GM12801 (cell line): ENCODE measurements around the gene NPNT.

Source experiments
- TF ChIP-seq, protein P1 (sequence below): IDR thresholded peaks from one replicate; pipeline ENCODE4 v1.5.1; 2011; ENCODE audit warnings: control low read depth; ENCODE audit not compliant: insufficient read length; ENCODE audit errors: extremely low read depth

Gene NPNT

DNA sequence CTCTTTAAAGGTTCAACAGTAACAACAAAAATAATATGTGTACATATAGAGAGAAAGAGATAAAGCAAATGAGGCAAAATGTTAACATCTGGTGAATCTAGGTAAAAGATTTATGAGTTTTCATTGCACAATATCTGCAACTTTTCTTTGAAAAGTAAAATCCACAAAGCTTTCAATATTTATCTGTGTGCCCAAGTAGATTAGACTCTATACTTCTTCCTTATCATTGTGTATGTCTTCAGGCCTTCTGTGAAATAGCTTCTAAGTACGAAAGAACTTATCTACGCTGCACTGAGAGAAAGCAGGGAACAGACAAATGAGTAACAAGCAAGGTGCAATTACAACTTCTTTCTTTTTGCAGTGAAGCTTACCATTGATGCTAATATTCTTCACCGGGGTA is 81.6 kb downstream of the NPNT start:
- TF ChIP-seq, protein P1, sequence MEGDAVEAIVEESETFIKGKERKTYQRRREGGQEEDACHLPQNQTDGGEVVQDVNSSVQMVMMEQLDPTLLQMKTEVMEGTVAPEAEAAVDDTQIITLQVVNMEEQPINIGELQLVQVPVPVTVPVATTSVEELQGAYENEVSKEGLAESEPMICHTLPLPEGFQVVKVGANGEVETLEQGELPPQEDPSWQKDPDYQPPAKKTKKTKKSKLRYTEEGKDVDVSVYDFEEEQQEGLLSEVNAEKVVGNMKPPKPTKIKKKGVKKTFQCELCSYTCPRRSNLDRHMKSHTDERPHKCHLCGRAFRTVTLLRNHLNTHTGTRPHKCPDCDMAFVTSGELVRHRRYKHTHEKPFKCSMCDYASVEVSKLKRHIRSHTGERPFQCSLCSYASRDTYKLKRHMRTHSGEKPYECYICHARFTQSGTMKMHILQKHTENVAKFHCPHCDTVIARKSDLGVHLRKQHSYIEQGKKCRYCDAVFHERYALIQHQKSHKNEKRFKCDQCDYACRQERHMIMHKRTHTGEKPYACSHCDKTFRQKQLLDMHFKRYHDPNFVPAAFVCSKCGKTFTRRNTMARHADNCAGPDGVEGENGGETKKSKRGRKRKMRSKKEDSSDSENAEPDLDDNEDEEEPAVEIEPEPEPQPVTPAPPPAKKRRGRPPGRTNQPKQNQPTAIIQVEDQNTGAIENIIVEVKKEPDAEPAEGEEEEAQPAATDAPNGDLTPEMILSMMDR, result no peak

DNA sequence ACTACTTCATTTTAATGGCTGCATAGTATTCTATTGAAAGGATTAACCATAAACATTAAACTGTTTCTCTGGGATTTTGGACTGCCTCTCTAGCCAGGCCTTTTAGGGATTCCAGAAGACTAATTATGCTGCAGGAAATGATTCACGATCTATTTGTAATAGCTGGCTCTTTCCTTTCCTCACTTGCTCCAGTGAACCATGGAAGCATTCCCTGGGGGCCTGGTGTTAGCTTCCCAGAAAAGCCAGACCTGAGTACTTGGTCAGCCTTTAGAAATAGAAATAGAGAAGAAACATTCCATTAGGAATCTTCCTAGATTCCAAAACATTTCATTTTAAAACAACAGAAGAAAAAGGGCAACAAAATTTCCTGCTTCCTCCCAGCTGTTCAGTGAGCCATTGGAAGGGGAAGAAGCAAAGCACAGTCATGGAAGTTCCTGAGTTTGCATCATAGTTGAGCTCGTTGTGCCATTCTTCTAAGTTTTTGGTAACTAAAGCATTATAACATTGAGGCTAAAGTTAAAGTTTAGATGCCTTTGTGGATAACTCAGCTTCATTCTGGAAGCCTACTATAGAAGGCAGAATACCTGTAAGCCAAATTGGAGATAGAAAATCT is 83.5 kb downstream of the NPNT start:
- TF ChIP-seq, protein P1, result no peak

DNA sequence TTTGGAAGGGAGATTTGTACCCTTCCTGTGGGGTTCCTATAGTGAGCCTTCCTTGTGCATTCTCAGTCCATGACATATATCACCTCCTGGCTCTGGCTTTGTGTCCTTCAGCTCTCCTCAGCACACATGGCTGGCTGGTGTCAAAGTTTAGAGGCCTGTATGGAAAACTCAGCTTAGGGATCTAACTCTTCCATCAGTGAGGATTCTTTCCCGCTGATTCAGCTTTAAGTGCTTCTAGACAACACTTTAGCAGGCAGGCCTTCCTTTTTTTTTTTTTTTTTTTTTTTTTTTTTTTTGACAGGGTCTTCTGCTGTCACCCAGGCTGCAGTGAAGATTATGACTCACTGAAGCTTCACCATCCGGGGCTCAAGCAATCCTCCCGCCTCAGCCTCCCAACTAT is 84.2 kb downstream of the NPNT start:
- TF ChIP-seq, protein P1, result no peak

DNA sequence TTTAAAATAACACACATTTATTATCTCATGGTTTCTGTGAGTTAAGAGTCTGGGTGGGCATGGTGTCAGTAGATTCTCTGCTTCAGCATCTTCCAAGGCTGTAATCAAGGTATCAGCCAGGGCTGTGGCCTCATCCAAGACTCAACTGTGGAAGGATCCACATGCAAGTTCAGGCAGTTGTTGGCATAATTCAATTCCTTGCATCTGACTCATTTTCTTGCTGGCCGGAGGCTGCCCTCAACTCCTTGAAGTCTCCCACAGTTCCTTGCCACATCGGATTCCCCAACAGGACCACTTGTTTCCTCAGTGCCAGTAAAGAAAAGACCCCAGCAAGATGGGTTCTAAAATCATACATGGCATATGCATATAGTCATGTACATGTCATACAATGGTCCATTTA is 93.4 kb downstream of the NPNT start:
- TF ChIP-seq, protein P1, result no peak

DNA sequence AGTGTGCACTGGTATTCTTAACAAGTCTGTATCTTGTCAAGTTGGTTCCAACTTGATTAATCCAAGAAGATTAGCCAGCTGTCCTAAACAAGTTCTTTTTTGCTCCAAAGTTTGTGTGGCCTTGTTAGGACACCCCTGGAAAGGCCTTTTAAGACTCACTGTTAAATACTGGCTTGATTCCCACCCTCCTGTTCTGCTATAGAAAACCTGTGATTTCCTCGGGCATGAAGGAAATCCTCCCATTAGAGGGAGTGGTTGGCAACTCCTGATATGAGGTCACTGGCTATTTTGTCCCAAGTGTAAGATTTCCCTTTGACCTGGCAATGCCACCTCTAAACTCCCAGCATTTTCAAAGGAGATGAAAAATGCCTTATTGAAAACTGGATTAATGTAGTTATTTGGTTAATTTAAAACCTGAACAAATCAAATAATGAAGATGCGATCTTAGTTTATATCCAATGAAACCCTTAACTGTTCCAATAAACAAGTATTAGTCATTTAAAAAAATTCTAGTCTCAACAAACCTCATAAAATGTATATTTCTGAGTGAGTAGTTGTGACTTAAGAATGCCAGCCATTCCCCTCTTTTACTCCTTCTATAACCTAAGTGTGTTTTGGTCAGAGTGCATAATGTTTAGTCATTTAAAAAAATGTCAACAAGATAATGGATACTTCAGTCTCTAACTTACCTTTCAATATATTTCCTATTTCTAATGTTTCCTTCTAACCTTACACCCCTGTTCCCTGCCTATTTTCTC is 94.4 kb downstream of the NPNT start:
- TF ChIP-seq, protein P1, result no peak

DNA sequence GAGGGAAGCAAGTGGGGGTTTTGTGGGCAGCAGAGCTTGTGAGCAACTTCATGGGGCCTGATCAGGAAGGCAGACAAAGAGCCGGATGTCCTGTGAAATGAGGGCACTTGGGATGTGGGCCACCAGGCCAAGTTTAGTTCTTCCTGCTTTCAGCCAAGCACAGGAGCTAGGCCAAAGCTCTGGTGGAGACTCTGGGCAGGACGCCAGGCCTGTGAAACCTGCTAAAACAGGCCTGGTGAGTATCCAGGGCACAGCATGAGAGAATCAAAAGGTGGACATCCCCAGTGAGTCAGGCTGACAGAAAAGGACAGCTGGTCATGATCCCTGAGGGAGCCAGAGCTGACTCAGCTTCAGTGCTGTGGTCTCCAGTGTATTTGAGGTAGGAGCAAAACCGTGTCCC is 95.7 kb downstream of the NPNT start:
- TF ChIP-seq, protein P1, result no peak

DNA sequence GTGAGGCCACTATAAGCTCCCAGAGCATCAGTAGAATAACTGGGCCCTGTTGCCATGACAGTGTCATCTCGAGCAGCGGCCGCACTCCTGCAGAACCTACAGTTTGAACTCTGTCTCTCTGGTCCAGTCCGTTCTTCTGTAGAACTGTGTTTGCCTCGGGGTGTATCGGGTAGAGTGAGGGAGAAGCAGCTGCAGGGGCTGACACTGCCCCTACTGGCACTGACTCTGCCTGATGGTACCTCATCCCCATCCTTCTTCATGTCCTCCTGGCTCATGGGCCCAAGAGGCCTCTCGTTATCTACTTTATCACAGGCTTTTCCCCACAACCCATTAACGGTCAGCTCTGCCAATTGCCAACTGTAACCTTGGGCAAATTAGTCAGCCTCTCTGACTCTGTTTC is 96.5 kb downstream of the NPNT start:
- TF ChIP-seq, protein P1, result no peak
